HG02885 (cell line): Measurements from ENCODE around the gene PPM1E.
A peak's percentile ranks its signal among the peaks of the same experiment; 100 is the strongest.
"Not testable (repeated sequence)": the region's sequence is repeated elsewhere in the genome, so short reads cannot be mapped to it uniquely, and the experiment has no call there.

Source experiments
- ATAC-seq: cut with Tn5 transposase; IDR thresholded peaks from one replicate; pipeline ENCODE4 v1.9.1; 2021; ENCODE audit warnings: mild to moderate bottlenecking; ENCODE audit not compliant: unreplicated experiment, poor library complexity

The PPM1E gene

DNA sequence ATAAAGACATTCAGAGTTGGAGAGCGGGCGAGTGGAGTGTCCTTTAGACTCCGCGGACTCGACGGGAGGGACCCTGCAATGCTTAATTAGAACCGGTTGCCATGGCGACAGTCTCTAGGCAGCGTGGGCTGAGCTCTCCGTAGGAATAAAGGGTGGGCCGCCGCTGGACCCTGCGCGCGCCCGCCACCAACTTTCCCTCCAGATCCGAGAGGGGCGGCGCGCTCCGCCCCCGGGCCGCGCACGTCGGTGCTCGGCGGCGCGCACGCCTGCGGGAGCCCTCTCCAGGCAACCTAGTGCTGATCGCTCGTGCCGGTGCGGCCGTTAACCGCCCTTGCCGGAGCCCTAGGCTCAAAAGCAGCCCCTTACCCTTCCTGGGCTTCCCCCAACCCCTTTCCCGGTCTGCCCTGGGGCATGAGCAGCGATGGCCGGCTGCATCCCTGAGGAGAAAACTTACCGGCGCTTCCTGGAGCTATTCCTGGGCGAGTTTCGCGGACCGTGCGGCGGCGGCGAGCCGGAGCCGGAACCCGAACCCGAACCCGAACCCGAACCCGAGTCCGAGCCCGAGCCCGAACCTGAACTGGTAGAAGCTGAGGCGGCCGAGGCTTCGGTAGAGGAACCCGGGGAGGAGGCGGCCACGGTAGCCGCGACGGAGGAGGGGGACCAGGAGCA, at the start of gene PPM1E:
PPM1E (plus strand) TSS at position 278 of the 669 bp plus-strand sequence.
- peak; percentile 71 for ATAC-seq

DNA sequence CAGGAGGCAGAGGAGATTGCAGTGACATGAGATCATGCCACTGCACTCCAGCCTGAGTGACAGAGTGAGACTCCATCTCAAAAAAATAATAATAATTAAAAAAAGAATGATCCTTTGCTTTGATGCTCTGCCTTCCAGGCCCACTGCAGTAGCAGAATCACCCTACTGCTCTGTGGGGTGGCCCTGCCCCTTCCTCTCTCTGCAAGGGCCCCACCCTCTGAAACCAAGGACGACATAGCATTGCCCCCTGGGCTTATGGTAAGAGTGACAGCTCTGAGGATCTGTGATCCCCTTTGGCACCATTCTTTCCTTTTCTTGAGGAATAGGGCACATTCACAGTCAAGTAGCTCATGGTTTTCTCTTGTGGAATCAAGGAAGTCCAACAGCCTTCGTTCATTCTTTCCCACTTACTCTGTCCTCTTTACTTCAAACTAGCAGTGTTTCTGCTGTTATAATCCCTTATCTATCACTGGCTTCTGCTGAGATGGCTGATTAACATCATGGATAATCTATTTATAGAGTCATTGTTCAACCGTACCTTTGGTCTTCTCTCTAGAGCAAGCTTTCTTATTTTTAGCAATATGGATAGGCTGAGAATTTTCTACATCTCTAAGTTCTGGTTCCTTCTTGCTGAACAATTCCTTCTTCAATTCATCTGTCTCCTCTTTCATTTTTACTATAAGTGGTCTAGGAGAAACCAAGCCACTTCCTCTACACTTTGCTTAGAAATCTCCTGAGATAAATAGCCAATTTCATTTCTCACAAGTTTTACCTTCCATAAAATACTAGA, 49.1 kb upstream of the PPM1E start:
- ATAC-seq: no peak

GRCh38 chr17:58710948-58711552, 44.6 kb upstream of the PPM1E start:
- ATAC-seq: no peak

- no peak for ATAC-seq
Observed at GRCh38 chr17:58722274-58722673, 33.4 kb upstream of the PPM1E start.

DNA sequence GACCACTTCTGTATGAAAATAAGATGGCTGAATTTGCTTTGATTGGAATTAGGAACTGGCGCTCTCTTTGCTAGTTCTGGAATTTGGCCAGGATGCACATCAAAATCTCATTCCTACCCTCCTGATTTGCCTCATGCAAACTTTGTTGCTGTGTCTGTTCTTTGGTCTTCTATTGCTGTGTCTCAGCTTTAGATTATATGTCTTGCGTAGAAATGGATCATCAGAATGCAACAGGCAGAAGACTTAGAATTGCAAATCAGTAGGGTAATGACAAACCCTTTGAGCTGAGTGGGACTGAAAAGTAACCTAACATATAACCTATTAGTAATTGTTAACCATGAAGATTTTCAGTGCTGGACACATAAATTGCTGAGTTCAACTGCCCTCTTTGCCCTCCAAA, 33.0 kb upstream of the PPM1E start:
- no peak for ATAC-seq

GRCh38 chr17:58728798-58729197, 26.9 kb upstream of the PPM1E start:
- no peak for ATAC-seq

- no peak for ATAC-seq
Observed at GRCh38 chr17:58730937-58731336, 24.7 kb upstream of the PPM1E start.

GRCh38 chr17:58734040-58734439, 21.6 kb upstream of the PPM1E start:
- ATAC-seq: no peak

- ATAC-seq: no peak
Observed at GRCh38 chr17:58734811-58735210, 20.8 kb upstream of the PPM1E start.

- ATAC-seq: no peak
Observed at GRCh38 chr17:58741121-58741625, 14.5 kb upstream of the PPM1E start.

DNA sequence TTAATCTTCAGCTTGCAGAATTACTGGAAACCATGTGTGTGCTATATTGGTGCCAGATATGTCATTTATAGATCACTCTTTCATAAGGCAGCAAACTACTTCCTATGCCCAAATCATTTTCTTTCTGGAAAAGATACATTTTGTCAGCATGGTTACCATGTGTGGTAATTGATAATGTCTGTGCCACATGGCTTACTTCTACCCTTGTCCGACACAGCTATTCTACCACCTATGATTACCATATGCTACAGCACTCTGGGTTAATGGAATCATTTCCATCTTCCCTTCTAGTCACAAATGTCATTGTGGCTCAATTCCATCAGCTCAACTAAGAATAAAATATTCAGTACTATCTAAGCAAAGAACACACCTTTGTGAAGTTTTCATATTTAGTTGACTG, 8.0 kb upstream of the PPM1E start:
- ATAC-seq: no peak

GRCh38 chr17:58749627-58750026, 6.0 kb upstream of the PPM1E start:
- not testable (repeated sequence) for ATAC-seq

GRCh38 chr17:58753026-58753425, 2.6 kb upstream of the PPM1E start:
- no peak for ATAC-seq

DNA sequence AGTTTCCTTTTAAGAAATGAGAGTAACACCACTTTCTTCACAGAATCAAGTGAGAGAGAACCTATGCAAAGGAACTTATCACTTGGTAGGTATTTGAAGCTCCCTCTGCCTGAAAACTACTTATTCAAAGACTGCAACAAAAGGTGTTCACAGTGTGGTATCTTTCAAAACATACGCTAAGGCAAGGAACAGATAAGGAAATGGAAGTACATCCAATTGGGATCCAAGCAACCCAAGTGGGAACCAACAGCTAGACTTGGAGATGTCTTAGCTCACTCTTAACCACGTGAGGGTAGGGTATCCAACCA, 431 bp upstream of the PPM1E start:
- no peak for ATAC-seq

DNA sequence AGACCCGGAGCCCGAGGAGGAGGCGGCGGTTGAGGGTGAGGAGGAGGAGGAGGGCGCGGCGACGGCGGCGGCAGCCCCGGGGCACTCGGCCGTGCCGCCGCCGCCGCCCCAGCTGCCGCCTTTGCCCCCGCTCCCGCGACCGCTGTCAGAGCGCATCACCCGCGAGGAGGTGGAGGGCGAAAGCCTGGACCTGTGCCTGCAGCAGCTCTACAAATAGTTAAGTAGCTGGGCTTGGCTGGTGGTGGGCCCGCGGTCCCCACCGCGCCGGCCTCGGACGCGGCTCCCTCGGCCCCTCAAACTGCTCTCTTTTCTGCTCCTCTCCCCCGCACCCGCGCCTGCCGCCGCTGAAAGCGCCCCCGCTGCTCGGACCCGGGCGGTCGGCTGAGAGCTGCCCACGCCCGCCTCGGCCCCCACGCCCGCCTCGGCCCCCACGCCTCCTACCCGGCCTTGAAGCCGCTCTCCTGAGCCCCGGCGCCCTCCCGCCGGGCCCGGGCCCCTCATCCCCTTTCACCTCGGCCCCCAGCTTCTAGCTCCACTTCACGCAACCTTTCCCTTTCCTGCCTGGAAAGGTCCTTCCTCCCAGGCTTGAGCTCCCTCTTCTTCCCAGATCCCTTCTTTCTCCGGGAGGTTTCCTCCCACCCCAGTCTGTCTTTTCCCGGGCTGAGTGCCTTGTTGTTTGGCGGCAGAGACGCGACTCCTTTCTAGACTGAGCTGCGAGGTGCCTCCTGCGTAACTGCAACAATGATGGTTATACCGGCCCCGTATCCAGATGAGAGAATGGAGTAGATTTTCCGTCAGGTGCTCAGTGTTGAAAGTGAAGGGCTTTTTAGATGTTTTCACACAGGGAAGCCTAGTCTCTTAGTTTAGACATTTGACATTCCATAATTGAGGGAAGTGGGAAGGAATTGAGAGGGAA, 850 bp downstream of the PPM1E start:
- no peak for ATAC-seq

DNA sequence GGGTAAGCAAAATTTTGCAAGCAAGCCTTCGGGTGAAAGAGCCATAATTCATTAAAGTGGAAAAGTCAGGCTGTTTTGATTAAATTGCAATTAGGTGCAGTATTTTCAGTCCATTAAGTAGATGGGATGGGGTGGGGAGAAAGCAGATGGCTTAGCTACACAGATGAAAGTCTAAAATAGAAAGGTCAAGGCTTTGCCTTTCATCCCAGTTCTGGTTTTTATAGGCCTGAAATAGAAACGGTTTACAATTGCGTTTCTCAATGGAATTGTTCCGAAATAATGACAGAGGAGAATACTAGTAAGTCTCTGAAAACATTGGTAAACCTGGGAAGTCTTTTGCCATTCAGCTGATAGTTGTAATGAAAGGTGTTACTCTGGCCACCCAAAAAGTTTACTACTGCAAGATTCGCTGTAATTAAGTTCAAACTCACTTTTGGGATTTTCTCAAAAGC, 1.5 kb downstream of the PPM1E start:
- no peak for ATAC-seq

- no peak for ATAC-seq
Observed at GRCh38 chr17:58758890-58759289, 3.2 kb downstream of the PPM1E start.

DNA sequence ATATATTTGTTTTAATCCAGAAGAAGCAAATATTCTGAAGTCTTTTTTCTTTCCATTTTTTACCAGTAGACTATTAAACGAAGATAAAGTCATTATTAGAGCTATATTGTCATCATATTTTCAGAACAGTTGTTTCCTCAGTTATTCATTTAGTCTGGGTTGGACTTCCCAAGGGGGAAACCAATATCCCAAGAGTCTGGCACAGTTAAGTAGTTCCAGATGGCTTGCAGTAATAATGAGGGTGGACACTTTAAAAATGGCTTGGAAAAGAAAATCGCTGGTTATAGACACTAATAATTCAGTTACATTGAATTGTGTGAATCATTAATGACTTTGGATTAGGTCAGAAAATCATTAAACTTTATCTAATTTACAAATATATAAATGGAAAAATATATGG, 3.9 kb downstream of the PPM1E start:
- ATAC-seq: no peak

DNA sequence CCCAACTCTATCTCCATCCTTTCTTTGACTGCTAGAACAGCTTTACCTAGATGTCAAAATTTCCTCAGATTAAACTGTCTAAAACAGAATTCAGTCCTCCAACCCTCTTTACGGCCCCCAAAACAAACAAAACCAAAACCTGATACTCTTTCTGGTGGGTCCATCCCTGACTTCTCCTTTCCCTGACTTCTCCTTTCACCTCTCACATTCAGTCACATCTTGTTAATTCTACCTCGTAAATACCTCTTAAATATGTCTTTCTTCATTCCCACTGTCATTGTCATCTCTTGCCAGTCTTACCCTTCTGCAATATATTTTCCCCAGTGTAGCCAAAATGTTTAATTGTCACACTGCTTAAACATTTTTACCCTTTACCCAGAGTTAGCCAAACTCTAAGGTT, 4.6 kb downstream of the PPM1E start:
- ATAC-seq: no peak

- no peak for ATAC-seq
Observed at GRCh38 chr17:58763263-58763662, 7.6 kb downstream of the PPM1E start.
